Cardiac septum (tissue), 1 donor: ENCODE results near the gene TAF11L13. TPM values are rescaled to one million over a fixed set of nuclear protein-coding genes. Genes with fewer than 3 reads are reported as not detected.
"Not testable (repeated sequence)": the region's sequence is repeated elsewhere in the genome, so short reads cannot be mapped to it uniquely, and the experiment has no call there.

Source experiments
- DNase-seq: peaks from one replicate; pipeline ENCODE4 v3.0.0-alpha.2; 2020; ENCODE audit warnings: low spot score
- intact Hi-C: fragments of 100-400 bp; cut with DNase I; formaldehyde crosslinking; loops from one replicate; pipeline ENCODE4 v1.14.0; 2022
- long read RNA-seq: library from polyadenylated mRNA; unstranded; transcript quantifications from one replicate; pipeline ENCODE4 v2.0.0, GENCODE V29; 2021
- total RNA-seq: library from RNA; stranded (reverse); fragmentation: NEBNext Ultra II Directional; extraction: Animal tissue kit (Norgen Biotek cat#: 25700); gene quantifications from one replicate; pipeline ENCODE4 v1.2.1, GENCODE V29; 2021
- donor health status: DM: no; HTN: no; CAD: no.

TAF11L13 gene
- total RNA-seq = not detected
- long read RNA-seq = 0 reads

- DNase-seq, intact Hi-C loops: not testable (repeated sequence)
Measured at GRCh38 chr5:17631788-17632187, at the start of gene TAF11L13. TAF11L13 (plus strand) TSS chr5:17632088.

GRCh38 chr5:17585658-17586057 lies 46.2 kb upstream of the TAF11L13 start, which contains the start of gene TAF11L7:
TAF11L7 (minus strand) TSS chr5:17585758.
- intact Hi-C loops, DNase-seq: not testable (repeated sequence)

GRCh38 chr5:17590860-17591259 lies 41.0 kb upstream of the TAF11L13 start, which contains the start of gene TAF11L8:
TAF11L8 (minus strand) TSS chr5:17590960.
- DNase-seq, intact Hi-C loops: not testable (repeated sequence)

- intact Hi-C loops, DNase-seq: not testable (repeated sequence)
Measured at GRCh38 chr5:17594255-17594654, 37.6 kb upstream of the TAF11L13 start, which contains the start of gene TAF11L9. TAF11L9 (minus strand) TSS chr5:17594394.

GRCh38 chr5:17597728-17598127 lies 34.2 kb upstream of the TAF11L13 start, which contains the start of gene TAF11L10:
TAF11L10 (minus strand) TSS chr5:17597828.
- DNase-seq, intact Hi-C loops: not testable (repeated sequence)

- DNase-seq, intact Hi-C loops: not testable (repeated sequence)
Measured at GRCh38 chr5:17603880-17604279, 28.0 kb upstream of the TAF11L13 start, which contains the start of gene TAF11L11. TAF11L11 (plus strand) TSS chr5:17604183.

GRCh38 chr5:17604951-17605350 lies 26.9 kb upstream of the TAF11L13 start:
- intact Hi-C loops = no loop called here
- no peak for DNase-seq

- intact Hi-C loops, DNase-seq: not testable (repeated sequence)
Measured at GRCh38 chr5:17607461-17607860, 24.4 kb upstream of the TAF11L13 start.

- DNase-seq, intact Hi-C loops: not testable (repeated sequence)
Measured at GRCh38 chr5:17610092-17610491, 21.8 kb upstream of the TAF11L13 start, which contains the start of gene TAF11L12. TAF11L12 (plus strand) TSS chr5:17610392.

- no peak for DNase-seq
- intact Hi-C loops = no loop called here
Measured at GRCh38 chr5:17614872-17615605, 16.8 kb upstream of the TAF11L13 start.

GRCh38 chr5:17619354-17619753 lies 12.5 kb upstream of the TAF11L13 start:
- intact Hi-C loops = no loop called here
- no peak for DNase-seq

GRCh38 chr5:17620627-17621026 lies 11.3 kb upstream of the TAF11L13 start:
- DNase-seq = no peak
- intact Hi-C loops = no loop called here

GRCh38 chr5:17625686-17626085 lies 6.2 kb upstream of the TAF11L13 start:
- intact Hi-C loops = no loop called here
- no peak for DNase-seq

GRCh38 chr5:17634160-17634559 lies 2.3 kb downstream of the TAF11L13 start, which contains the start of gene TAF11L14:
TAF11L14 (plus strand) TSS chr5:17634460.
- no peak for DNase-seq

GRCh38 chr5:17649232-17649631 lies 17.3 kb downstream of the TAF11L13 start:
- DNase-seq, intact Hi-C loops: not testable (repeated sequence)

More at GRCh38 chr5:17634160-17634559, 2.3 kb downstream of the TAF11L13 start, which contains the start of gene TAF11L14:
- intact Hi-C loops = no loop called here

GRCh38 chr5:17655201-17655759 lies 23.4 kb downstream of the TAF11L13 start:
- intact Hi-C loops, DNase-seq: not testable (repeated sequence)

- intact Hi-C loops = no loop called here
- DNase-seq = no peak
Measured at GRCh38 chr5:17655921-17656320, 24.0 kb downstream of the TAF11L13 start.

GRCh38 chr5:17663182-17663581 lies 31.3 kb downstream of the TAF11L13 start:
- intact Hi-C loops = no loop called here
- DNase-seq = no peak

GRCh38 chr5:17665836-17666235 lies 33.9 kb downstream of the TAF11L13 start:
- intact Hi-C loops = no loop called here
- no peak for DNase-seq

GRCh38 chr5:17666726-17667235 lies 34.9 kb downstream of the TAF11L13 start:
- intact Hi-C loops = no loop called here
- no peak for DNase-seq
